Measurements from ENCODE around the gene NCAPD3. TPM values are rescaled to one million over a fixed set of nuclear protein-coding genes. Genes with fewer than 3 reads are reported as not detected.
A peak's percentile ranks its signal among the peaks of the same experiment; 100 is the strongest.

The NCAPD3 gene
- total and polyA plus RNA-seq, 9 of the 15 experiments (the other 6 are each of a cell fraction or from before 2014, with no cell fraction given): 23.6 to 80.6 (median 58.6) TPM

GRCh38 chr11:134224710-134225664 is 1.2 kb upstream of the NCAPD3 start (continued):
- no peak for TF ChIP-seq SLC30A9 (CRISPR knock-in tag; IDR thresholded peaks at IDR 0.05)
- TF ChIP-seq, protein P1, sequence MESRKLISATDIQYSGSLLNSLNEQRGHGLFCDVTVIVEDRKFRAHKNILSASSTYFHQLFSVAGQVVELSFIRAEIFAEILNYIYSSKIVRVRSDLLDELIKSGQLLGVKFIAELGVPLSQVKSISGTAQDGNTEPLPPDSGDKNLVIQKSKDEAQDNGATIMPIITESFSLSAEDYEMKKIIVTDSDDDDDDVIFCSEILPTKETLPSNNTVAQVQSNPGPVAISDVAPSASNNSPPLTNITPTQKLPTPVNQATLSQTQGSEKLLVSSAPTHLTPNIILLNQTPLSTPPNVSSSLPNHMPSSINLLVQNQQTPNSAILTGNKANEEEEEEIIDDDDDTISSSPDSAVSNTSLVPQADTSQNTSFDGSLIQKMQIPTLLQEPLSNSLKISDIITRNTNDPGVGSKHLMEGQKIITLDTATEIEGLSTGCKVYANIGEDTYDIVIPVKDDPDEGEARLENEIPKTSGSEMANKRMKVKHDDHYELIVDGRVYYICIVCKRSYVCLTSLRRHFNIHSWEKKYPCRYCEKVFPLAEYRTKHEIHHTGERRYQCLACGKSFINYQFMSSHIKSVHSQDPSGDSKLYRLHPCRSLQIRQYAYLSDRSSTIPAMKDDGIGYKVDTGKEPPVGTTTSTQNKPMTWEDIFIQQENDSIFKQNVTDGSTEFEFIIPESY (CRISPR knock-in tag; IDR thresholded peaks at IDR 0.05): no peak
- no peak for TF ChIP-seq ZNF695 (CRISPR knock-in tag; IDR thresholded peaks at IDR 0.05)
- TF ChIP-seq ZNF197 (CRISPR knock-in tag; IDR thresholded peaks at IDR 0.05; ENCODE audit: low read depth): no peak
- TF ChIP-seq ZNF134 (CRISPR knock-in tag; conservative IDR thresholded peaks at IDR 0.05): no peak
- TF ChIP-seq, protein P2, sequence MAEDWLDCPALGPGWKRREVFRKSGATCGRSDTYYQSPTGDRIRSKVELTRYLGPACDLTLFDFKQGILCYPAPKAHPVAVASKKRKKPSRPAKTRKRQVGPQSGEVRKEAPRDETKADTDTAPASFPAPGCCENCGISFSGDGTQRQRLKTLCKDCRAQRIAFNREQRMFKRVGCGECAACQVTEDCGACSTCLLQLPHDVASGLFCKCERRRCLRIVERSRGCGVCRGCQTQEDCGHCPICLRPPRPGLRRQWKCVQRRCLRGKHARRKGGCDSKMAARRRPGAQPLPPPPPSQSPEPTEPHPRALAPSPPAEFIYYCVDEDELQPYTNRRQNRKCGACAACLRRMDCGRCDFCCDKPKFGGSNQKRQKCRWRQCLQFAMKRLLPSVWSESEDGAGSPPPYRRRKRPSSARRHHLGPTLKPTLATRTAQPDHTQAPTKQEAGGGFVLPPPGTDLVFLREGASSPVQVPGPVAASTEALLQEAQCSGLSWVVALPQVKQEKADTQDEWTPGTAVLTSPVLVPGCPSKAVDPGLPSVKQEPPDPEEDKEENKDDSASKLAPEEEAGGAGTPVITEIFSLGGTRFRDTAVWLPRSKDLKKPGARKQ (CRISPR knock-in tag; IDR thresholded peaks at IDR 0.05): no peak
- no peak for TF ChIP-seq ZC3H11A (IDR thresholded peaks at IDR 0.05; ENCODE audit: low read depth, low read length)
- no peak for TF ChIP-seq FOSL1 (tag; conservative IDR thresholded peaks at IDR 0.05)
- TF ChIP-seq POLR2H (tag; IDR thresholded peaks at IDR 0.05; ENCODE audit: low read depth): no peak
- no peak for TF ChIP-seq L3MBTL2 (IDR thresholded peaks at IDR 0.05)
- no peak for TF ChIP-seq THRAP3 (IDR thresholded peaks at IDR 0.05; ENCODE audit: borderline replicate concordance)
- TF ChIP-seq MAZ (CRISPR knock-in tag; conservative IDR thresholded peaks at IDR 0.05 in 1 of 2, IDR thresholded peaks at IDR 0.05 in 1 of 2): peak in 1 of 2 experiments; percentile 14; a peak in 2 of 4 replicates
- no peak for TF ChIP-seq RFX7 (CRISPR knock-in tag; IDR thresholded peaks at IDR 0.05)
- no peak for TF ChIP-seq ZKSCAN8 (CRISPR knock-in tag; IDR thresholded peaks at IDR 0.05)
- TF ChIP-seq TAF15 (IDR thresholded peaks at IDR 0.05; ENCODE audit: low read depth, low read length): no peak
- TF ChIP-seq STAT5A (IDR thresholded peaks at IDR 0.05; ENCODE audit: borderline replicate concordance, low read length): no peak
- no peak for TF ChIP-seq ZFP36 (IDR thresholded peaks at IDR 0.05; ENCODE audit: low read depth, low read length, partially characterized antibody)
